A549 (cell line): Measurements from ENCODE around the gene BNIP3. TPM values are rescaled to one million over a fixed set of nuclear protein-coding genes. Genes with fewer than 3 reads are reported as not detected.

Source experiments
- ATAC-seq, 2 experiments: fragments of 200-7000 bp in 1 of 2; fragments of >200 bp in 1 of 2; cut with Nextera tagmentation in 1 of 2; cut with Tn5 transposase in 1 of 2; 3 replicates each; pipeline versions ENCODE4 v1.8.0 to v1.9.1; 2018 to 2020; ENCODE audit warnings: mild to moderate bottlenecking in 1 of 2, moderate library complexity in 1 of 2
- CTCF ChIA-PET: fragments of 300-600 bp; sonication (Branson Sonifier 250); formaldehyde crosslinking; extraction: SDS; loops from one replicate; lab custom pipeline; 2021; ENCODE audit warnings: antibody characterized with exemption, inconsistent platforms; lab: Yijun Ruan, JAX
- POLR2A ChIA-PET: fragments of 350-600 bp; formaldehyde crosslinking; extraction: SDS; loops from one replicate; lab custom pipeline; 2021; ENCODE audit warnings: antibody characterized with exemption, inconsistent platforms; lab: Yijun Ruan, JAX
- DNase-seq, 2 experiments: peaks; one replicate each; pipeline versions ENCODE4 v3.0.0 to v3.0.0-alpha.2; 2011 to 2016; ENCODE audit warnings: low read depth in 1 of 2, low spot score in 1 of 2
- FAIRE-seq: peaks from 2 replicates; lab custom pipeline; 2011; peaks lifted over from hg19 to GRCh38; lab: Jason Lieb, UNC
- H3K27ac ChIP-seq, 2 experiments: fragments of >200 bp; sonication (Bioruptor Twin); formaldehyde crosslinking; 3 replicates each; pipeline ENCODE4 v1.5.1; 2016 to 2017
- H3K4me1 ChIP-seq: fragments of >200 bp; sonication (Bioruptor Twin); formaldehyde crosslinking; 3 replicates; pipeline ENCODE4 v1.6.1; 2016
- H3K4me2 ChIP-seq: fragments of >200 bp; sonication (Bioruptor Twin); formaldehyde crosslinking; 3 replicates; pipeline ENCODE4 v1.6.1; 2016
- H3K4me3 ChIP-seq: fragments of >200 bp; sonication (Bioruptor Twin); formaldehyde crosslinking; 3 replicates; pipeline ENCODE4 v1.5.1; 2016
- H3K9me3 ChIP-seq: fragments of >200 bp; sonication (Bioruptor Twin); formaldehyde crosslinking; 3 replicates; pipeline ENCODE4 v1.6.1; 2016
- BHLHE40 ChIP-seq: IDR thresholded peaks from 2 replicates; pipeline ENCODE4 v1.6.1; 2012; ENCODE audit warnings: low read depth, low read length, inconsistent platforms
- CBX2 ChIP-seq: fragments of 200-600 bp; sonication (generic); IDR thresholded peaks from 2 replicates; pipeline ENCODE4 v1.6.1; 2016; ENCODE audit warnings: low read depth, mild to moderate bottlenecking, borderline replicate concordance
- CBX8 ChIP-seq: fragments of 200-600 bp; sonication (generic); IDR thresholded peaks from 2 replicates; pipeline ENCODE4 v1.6.1; 2016
- CHD2 ChIP-seq: fragments of 150-350 bp; IDR thresholded peaks from 2 replicates; pipeline ENCODE4 v1.6.1; 2014; ENCODE audit warnings: low read length; ENCODE audit not compliant: partially characterized antibody
- EHF ChIP-seq: fragments of 250-450 bp; sonication (Bioruptor Pico); IDR thresholded peaks from 2 replicates; pipeline ENCODE4 v1.5.0; 2020; ENCODE audit warnings: mild to moderate bottlenecking
- EHMT2 ChIP-seq: fragments of 200-600 bp; sonication (generic); IDR thresholded peaks from 2 replicates; pipeline ENCODE4 v1.6.1; 2016; ENCODE audit warnings: antibody characterized with exemption, low read depth, mild to moderate bottlenecking, moderate library complexity
- FOSB ChIP-seq: fragments of 250-450 bp; sonication (Bioruptor Pico); IDR thresholded peaks from 2 replicates; pipeline ENCODE4 v1.5.0; 2020; ENCODE audit warnings: mild to moderate bottlenecking, moderate library complexity
- GATA3 ChIP-seq: IDR thresholded peaks from 2 replicates; pipeline ENCODE4 v1.6.1; 2012; ENCODE audit warnings: borderline replicate concordance
- HDAC2 ChIP-seq: fragments of 200-600 bp; sonication (generic); IDR thresholded peaks from 2 replicates; pipeline ENCODE4 v1.6.1; 2016
- HEYL ChIP-seq: fragments of 250-450 bp; sonication (Bioruptor Pico); IDR thresholded peaks from 2 replicates; pipeline ENCODE4 v1.8.0; 2021; ENCODE audit warnings: mild to moderate bottlenecking, moderate library complexity
- HOXB5 ChIP-seq: fragments of 250-450 bp; sonication (Bioruptor Pico); IDR thresholded peaks from 2 replicates; pipeline ENCODE4 v1.5.0; 2020; ENCODE audit warnings: mild to moderate bottlenecking, moderate library complexity
- JUN ChIP-seq, 2 experiments: fragments of >200 bp; sonication (Bioruptor Twin); formaldehyde crosslinking; IDR thresholded peaks; 2 replicates in 1 of 2; 3 replicates in 1 of 2; pipeline ENCODE4 v1.6.1; 2016 to 2017
- MAZ ChIP-seq: fragments of 150-350 bp; IDR thresholded peaks from 2 replicates; pipeline ENCODE4 v1.6.1; 2014; ENCODE audit warnings: antibody characterized with exemption, low read depth, low read length, borderline replicate concordance
- NFE2L2 ChIP-seq: fragments of 150-350 bp; conservative IDR thresholded peaks from 2 replicates; pipeline ENCODE4 v1.6.1; 2014; ENCODE audit warnings: low read length
- NR3C1 ChIP-seq: fragments of >200 bp; sonication (Bioruptor Twin); formaldehyde crosslinking; IDR thresholded peaks from 3 replicates; pipeline ENCODE4 v1.6.1; 2017
- POLR2AphosphoS2 ChIP-seq: conservative IDR thresholded peaks from 2 replicates; pipeline ENCODE4 v1.6.1; 2012; ENCODE audit warnings: low read length, improper control_type of control experiment, inconsistent platforms
- RNF2 ChIP-seq: fragments of 200-600 bp; sonication (generic); IDR thresholded peaks from 2 replicates; pipeline ENCODE4 v1.6.1; 2016; ENCODE audit warnings: low read depth, mild to moderate bottlenecking, antibody characterized with exemption, moderate library complexity, borderline replicate concordance
- SMC3 ChIP-seq: fragments of >200 bp; sonication (Bioruptor Twin); formaldehyde crosslinking; IDR thresholded peaks from 3 replicates; pipeline ENCODE4 v1.6.1; 2018; ENCODE audit warnings: inconsistent platforms
- ZC3H11A ChIP-seq: fragments of 450-650 bp; IDR thresholded peaks from 2 replicates; pipeline ENCODE4 v1.6.1; 2014; ENCODE audit warnings: antibody characterized with exemption, mild to moderate bottlenecking
- ZFP36 ChIP-seq: fragments of 450-650 bp; IDR thresholded peaks from 2 replicates; pipeline ENCODE4 v1.6.1; 2014; ENCODE audit warnings: borderline replicate concordance; ENCODE audit not compliant: partially characterized antibody
- WGBS: methylation state at CpG from one replicate; pipeline ENCODE4 v1.1.6; 2017; ENCODE audit errors: missing lambda C conversion rate; 5-methylcytosine and 5-hydroxymethylcytosine counted together
- polyA plus RNA-seq, 4 experiments: library from polyadenylated mRNA; depleted of rRNA in 3 of 4; stranded (reverse); fragments of >200 nt; fragmentation: RNase III in 1 of 4; extraction: RNeasy Plus Mini Kit Qiagen cat#74134 plus additional on column Dnase treatment in 1 of 4; gene quantifications; 2 replicates in 3 of 4; 3 replicates in 1 of 4; pipeline ENCODE4 v1.2.3, GENCODE V29; 2011 to 2017
- TF ChIP-seq, protein P1 (sequence below): fragments of >200 bp; sonication (Bioruptor Twin); formaldehyde crosslinking; IDR thresholded peaks from 3 replicates; pipeline ENCODE4 v1.5.1; 2016
- TF ChIP-seq, protein P2 (sequence below): fragments of 450-650 bp; IDR thresholded peaks from 2 replicates; pipeline ENCODE4 v1.6.1; 2014; ENCODE audit warnings: antibody characterized with exemption
- TF ChIP-seq, protein P3 (sequence below): IDR thresholded peaks from 2 replicates; pipeline ENCODE4 v1.6.1; 2012
- TF ChIP-seq, protein P4 (sequence below): IDR thresholded peaks from 2 replicates; pipeline ENCODE4 v1.6.1; 2012
- TF ChIP-seq, protein P5 (sequence below): fragments of 150-350 bp; IDR thresholded peaks from 2 replicates; pipeline ENCODE4 v1.6.1; 2014; ENCODE audit warnings: low read depth, mild to moderate bottlenecking, low read length
- TF ChIP-seq, protein P6 (sequence below): fragments of 250-450 bp; sonication (Bioruptor Pico); IDR thresholded peaks from 2 replicates; pipeline ENCODE4 v1.5.0; 2021; ENCODE audit warnings: mild to moderate bottlenecking, moderate library complexity, borderline replicate concordance

Gene BNIP3
- polyA plus RNA-seq, 2 of the 4 experiments (the other 2 are of a cell fraction), result 46.9 to 51.2 TPM

DNA sequence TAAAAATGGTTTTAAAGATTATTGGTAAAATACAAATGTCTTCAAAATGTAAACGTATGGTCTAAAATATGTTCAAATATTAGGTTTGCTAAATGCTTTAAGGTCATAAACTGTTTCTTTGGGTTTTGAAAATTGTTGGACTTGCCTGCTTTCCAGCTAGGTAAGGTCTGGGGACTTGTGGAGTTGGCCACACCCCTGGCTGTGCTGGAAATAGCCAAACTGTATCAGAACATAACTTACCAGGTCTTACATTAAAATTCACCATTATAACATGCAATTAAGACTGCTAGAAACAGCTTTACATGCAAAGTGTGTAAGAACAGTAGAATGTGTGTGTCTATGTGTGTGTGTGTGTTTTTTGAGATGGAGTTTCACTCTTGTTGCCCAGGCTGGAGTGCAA, 29.7 kb upstream of the BNIP3 start:
- Histone ChIP-seq H3K9me3 (no peaks in the 10 kb centered on the region), H3K4me3 (no peak overlapping the region), H3K4me2 (no peak overlapping the region), H3K4me1 (no peaks in the 10 kb centered on the region), H3K27ac (no peak overlapping the region)
- FAIRE-seq (no peak), DNase-seq (no peak), ATAC-seq (no peak)
- TF ChIP-seq ZFP36 (no peak), NR3C1 (no peak), HOXB5 (no peak), RNF2 (no peak)
- WGBS, result 48% methylated on average over 1 of the region's 1 CpG
- POLR2A ChIA-PET, result no interaction called here
- CTCF ChIA-PET, result interaction anchor here (1.1 to 4.9 kb wide), 3 partner anchors 11 to 131 kb away, joined by 4 to 22 read pairs (median 13); no protein-coding TSS in a partner anchor

GRCh38 chr10:132011024-132011423, 29.3 kb upstream of the BNIP3 start:
- DNase-seq (no peak), FAIRE-seq (no peak), ATAC-seq (no peak)
- ChIA-PET POLR2A (no interaction called here), CTCF (interaction anchor here (1.1 to 4.9 kb wide), 3 partner anchors 10 to 131 kb away, joined by 4 to 22 read pairs (median 13); no protein-coding TSS in a partner anchor)
- no peak for TF ChIP-seq BHLHE40
- TF ChIP-seq ZFP36, result no peak
- no peak for TF ChIP-seq JUN (IDR thresholded peaks at IDR 0.05)
- no peak for TF ChIP-seq ZC3H11A
- no peak for TF ChIP-seq RNF2
- TF ChIP-seq HEYL (CRISPR knock-in tag), result no peak
- TF ChIP-seq, protein P1, sequence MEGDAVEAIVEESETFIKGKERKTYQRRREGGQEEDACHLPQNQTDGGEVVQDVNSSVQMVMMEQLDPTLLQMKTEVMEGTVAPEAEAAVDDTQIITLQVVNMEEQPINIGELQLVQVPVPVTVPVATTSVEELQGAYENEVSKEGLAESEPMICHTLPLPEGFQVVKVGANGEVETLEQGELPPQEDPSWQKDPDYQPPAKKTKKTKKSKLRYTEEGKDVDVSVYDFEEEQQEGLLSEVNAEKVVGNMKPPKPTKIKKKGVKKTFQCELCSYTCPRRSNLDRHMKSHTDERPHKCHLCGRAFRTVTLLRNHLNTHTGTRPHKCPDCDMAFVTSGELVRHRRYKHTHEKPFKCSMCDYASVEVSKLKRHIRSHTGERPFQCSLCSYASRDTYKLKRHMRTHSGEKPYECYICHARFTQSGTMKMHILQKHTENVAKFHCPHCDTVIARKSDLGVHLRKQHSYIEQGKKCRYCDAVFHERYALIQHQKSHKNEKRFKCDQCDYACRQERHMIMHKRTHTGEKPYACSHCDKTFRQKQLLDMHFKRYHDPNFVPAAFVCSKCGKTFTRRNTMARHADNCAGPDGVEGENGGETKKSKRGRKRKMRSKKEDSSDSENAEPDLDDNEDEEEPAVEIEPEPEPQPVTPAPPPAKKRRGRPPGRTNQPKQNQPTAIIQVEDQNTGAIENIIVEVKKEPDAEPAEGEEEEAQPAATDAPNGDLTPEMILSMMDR, result no peak
- TF ChIP-seq CHD2, result no peak
- TF ChIP-seq, protein P2, sequence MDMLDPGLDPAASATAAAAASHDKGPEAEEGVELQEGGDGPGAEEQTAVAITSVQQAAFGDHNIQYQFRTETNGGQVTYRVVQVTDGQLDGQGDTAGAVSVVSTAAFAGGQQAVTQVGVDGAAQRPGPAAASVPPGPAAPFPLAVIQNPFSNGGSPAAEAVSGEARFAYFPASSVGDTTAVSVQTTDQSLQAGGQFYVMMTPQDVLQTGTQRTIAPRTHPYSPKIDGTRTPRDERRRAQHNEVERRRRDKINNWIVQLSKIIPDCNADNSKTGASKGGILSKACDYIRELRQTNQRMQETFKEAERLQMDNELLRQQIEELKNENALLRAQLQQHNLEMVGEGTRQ, result no peak
- TF ChIP-seq, protein P3, sequence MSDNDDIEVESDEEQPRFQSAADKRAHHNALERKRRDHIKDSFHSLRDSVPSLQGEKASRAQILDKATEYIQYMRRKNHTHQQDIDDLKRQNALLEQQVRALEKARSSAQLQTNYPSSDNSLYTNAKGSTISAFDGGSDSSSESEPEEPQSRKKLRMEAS, result no peak
- TF ChIP-seq HDAC2, result no peak
- TF ChIP-seq MAZ, result no peak
- TF ChIP-seq, protein P4, sequence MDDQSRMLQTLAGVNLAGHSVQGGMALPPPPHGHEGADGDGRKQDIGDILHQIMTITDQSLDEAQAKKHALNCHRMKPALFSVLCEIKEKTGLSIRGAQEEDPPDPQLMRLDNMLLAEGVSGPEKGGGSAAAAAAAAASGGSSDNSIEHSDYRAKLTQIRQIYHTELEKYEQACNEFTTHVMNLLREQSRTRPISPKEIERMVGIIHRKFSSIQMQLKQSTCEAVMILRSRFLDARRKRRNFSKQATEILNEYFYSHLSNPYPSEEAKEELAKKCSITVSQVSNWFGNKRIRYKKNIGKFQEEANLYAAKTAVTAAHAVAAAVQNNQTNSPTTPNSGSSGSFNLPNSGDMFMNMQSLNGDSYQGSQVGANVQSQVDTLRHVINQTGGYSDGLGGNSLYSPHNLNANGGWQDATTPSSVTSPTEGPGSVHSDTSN, result no peak
- TF ChIP-seq, protein P5, sequence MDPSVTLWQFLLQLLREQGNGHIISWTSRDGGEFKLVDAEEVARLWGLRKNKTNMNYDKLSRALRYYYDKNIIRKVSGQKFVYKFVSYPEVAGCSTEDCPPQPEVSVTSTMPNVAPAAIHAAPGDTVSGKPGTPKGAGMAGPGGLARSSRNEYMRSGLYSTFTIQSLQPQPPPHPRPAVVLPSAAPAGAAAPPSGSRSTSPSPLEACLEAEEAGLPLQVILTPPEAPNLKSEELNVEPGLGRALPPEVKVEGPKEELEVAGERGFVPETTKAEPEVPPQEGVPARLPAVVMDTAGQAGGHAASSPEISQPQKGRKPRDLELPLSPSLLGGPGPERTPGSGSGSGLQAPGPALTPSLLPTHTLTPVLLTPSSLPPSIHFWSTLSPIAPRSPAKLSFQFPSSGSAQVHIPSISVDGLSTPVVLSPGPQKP, result no peak
- no peak for TF ChIP-seq CBX8
- no peak for TF ChIP-seq HOXB5
- WGBS, result 89% methylated on average over 6 of the region's 6 CpGs
- Histone ChIP-seq H3K4me2 (no peak overlapping the region), H3K4me3 (no peak overlapping the region), H3K4me1 (no peaks in the 10 kb centered on the region), H3K9me3 (no peaks in the 10 kb centered on the region), H3K27ac (no peak overlapping the region)

DNA sequence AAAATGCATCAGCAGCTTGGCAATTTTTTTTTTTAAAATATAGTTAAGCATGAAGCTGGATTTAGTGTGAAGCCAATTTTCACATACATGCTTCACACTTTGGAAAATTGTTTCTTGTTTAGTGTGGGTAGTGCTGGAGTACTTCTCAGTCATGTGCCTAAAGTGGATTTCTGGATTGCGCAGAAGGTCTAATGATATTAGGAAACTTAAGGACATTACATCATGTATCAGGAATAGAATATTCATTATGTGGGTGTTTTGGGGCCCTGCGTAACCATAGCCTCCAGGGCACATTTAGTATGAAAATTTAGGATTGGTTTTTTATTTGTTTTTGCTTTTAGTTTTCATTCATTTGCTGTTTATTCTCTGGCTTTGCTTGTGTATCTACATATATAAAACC, 28.8 kb upstream of the BNIP3 start:
- ChIA-PET POLR2A (no interaction called here), CTCF (interaction anchor here (0.7 to 4.9 kb wide), 3 partner anchors 13 to 132 kb away, joined by 3 to 22 read pairs (median 13); no protein-coding TSS in a partner anchor)
- TF ChIP-seq HEYL (CRISPR knock-in tag) (no peak), GATA3 (no peak), POLR2AphosphoS2 (no peak), ZC3H11A (no peak), ZFP36 (no peak), EHMT2 (no peak), FOSB (CRISPR knock-in tag) (no peak), SMC3 (no peak), NR3C1 (no peak), NFE2L2 (no peak), CBX2 (no peak), EHF (CRISPR knock-in tag) (no peak)
- TF ChIP-seq, protein P6, sequence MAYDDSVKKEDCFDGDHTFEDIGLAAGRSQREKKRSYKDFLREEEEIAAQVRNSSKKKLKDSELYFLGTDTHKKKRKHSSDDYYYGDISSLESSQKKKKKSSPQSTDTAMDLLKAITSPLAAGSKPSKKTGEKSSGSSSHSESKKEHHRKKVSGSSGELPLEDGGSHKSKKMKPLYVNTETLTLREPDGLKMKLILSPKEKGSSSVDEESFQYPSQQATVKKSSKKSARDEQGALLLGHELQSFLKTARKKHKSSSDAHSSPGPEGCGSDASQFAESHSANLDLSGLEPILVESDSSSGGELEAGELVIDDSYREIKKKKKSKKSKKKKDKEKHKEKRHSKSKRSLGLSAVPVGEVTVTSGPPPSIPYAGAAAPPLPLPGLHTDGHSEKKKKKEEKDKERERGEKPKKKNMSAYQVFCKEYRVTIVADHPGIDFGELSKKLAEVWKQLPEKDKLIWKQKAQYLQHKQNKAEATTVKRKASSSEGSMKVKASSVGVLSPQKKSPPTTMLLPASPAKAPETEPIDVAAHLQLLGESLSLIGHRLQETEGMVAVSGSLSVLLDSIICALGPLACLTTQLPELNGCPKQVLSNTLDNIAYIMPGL, result no peak
- TF ChIP-seq, protein P2, result no peak

More for the DNA sequence above, 28.8 kb upstream of the BNIP3 start:
- H3K4me1 ChIP-seq, result no peaks in the 10 kb centered on the region
- no peak overlapping the region for H3K27ac ChIP-seq
- 91% methylated on average over 2 of the region's 2 CpGs for WGBS
- DNase-seq, result no peak
- H3K4me2 ChIP-seq, result no peak overlapping the region
- H3K9me3 ChIP-seq, result peaks cover under 1% of the 10 kb centered on the region; the same call in 2 of the 3 replicates
- no peak for FAIRE-seq
- no peak overlapping the region for H3K4me3 ChIP-seq
- no peak for ATAC-seq
